Mucosa of descending colon (tissue), 3 donors: ENCODE results near the gene ACOT12. TPM values are rescaled to one million over a fixed set of nuclear protein-coding genes. Genes with fewer than 3 reads are reported as not detected.

ENCODE experiments used
- ATAC-seq: fragments of 200-7000 bp; cut with Tn5 transposase; one replicate; pipeline ENCODE4 v1.9.1; 2020; ENCODE audit warnings: mild to moderate bottlenecking, moderate library complexity
- DNase-seq, 3 donors: peaks; one replicate each; pipeline ENCODE4 v3.0.0-alpha.2; 2020
- H3K36me3 ChIP-seq: fragments of 200-600 bp; one replicate; pipeline ENCODE4 v1.8.0; 2021; ENCODE audit warnings: low read depth, mild to moderate bottlenecking
- H3K4me1 ChIP-seq: fragments of 200-600 bp; one replicate; pipeline ENCODE4 v1.8.0; 2021; ENCODE audit warnings: low read depth, mild to moderate bottlenecking
- H3K4me3 ChIP-seq: fragments of 200-600 bp; one replicate; pipeline ENCODE4 v1.8.0; 2021; ENCODE audit warnings: mild to moderate bottlenecking
- H3K9me3 ChIP-seq: fragments of 200-600 bp; one replicate; pipeline ENCODE4 v1.8.0; 2021; ENCODE audit warnings: mild to moderate bottlenecking
- intact Hi-C, 2 donors: fragments of 100-400 bp; cut with DNase I in 1 of 2; cut with micrococcal nuclease in 1 of 2; formaldehyde crosslinking; loops; one replicate each; pipeline versions ENCODE4 v1.11.0 to v1.11.1; 2022; cut with DNase I, micrococcal nuclease
- total RNA-seq, 3 donors: library from RNA; stranded (reverse); fragmentation: NEBNext Ultra II Directional in 2 of 3; extraction: Animal tissue kit (Norgen Biotek cat#: 25700) in 2 of 3; gene quantifications; one replicate each; pipeline versions ENCODE4 v1.2.1 to v1.2.4, GENCODE V29; 2021 to 2023
- TF ChIP-seq, protein P1 (sequence below): fragments of 200-600 bp; IDR thresholded peaks from one replicate; pipeline ENCODE4 v1.8.0; 2022; ENCODE audit warnings: antibody characterized with exemption, mild to moderate bottlenecking
- donor health status: DM: no; HTN: no; CAD: no; lungs with moderate emphysema.
- donor health status: DM: no; HTN: no; CAD: no.
- donor health status: DM: no; HTN: yes; CAD: no.

ACOT12 gene
- total RNA-seq, 3 donors from 2014 or later, result not detected

GRCh38 chr5:81388169-81388568, 5.8 kb downstream of the ACOT12 start:
- intact Hi-C loops, result no loop called here
- TF ChIP-seq, protein P1, sequence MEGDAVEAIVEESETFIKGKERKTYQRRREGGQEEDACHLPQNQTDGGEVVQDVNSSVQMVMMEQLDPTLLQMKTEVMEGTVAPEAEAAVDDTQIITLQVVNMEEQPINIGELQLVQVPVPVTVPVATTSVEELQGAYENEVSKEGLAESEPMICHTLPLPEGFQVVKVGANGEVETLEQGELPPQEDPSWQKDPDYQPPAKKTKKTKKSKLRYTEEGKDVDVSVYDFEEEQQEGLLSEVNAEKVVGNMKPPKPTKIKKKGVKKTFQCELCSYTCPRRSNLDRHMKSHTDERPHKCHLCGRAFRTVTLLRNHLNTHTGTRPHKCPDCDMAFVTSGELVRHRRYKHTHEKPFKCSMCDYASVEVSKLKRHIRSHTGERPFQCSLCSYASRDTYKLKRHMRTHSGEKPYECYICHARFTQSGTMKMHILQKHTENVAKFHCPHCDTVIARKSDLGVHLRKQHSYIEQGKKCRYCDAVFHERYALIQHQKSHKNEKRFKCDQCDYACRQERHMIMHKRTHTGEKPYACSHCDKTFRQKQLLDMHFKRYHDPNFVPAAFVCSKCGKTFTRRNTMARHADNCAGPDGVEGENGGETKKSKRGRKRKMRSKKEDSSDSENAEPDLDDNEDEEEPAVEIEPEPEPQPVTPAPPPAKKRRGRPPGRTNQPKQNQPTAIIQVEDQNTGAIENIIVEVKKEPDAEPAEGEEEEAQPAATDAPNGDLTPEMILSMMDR, result no peak
- no peaks in the 10 kb centered on the region for H3K9me3 ChIP-seq
- no peak overlapping the region for H3K4me3 ChIP-seq
- no peaks in the 10 kb centered on the region for H3K36me3 ChIP-seq
- no peaks in the 10 kb centered on the region for H3K4me1 ChIP-seq
- no peak for DNase-seq
- ATAC-seq, result no peak

GRCh38 chr5:81383867-81384266, 10.1 kb downstream of the ACOT12 start:
- no peak for DNase-seq

GRCh38 chr5:81371354-81371876, 22.5 kb downstream of the ACOT12 start:
- no peaks in the 10 kb centered on the region for H3K4me1 ChIP-seq
- ATAC-seq (peak; percentile 35), DNase-seq (no peak)
- intact Hi-C loops, result no loop called here
- no peak overlapping the region for H3K4me3 ChIP-seq
- H3K9me3 ChIP-seq, result no peaks in the 10 kb centered on the region
- no peaks in the 10 kb centered on the region for H3K36me3 ChIP-seq
- TF ChIP-seq, protein P1, result no peak

More at GRCh38 chr5:81383867-81384266, 10.1 kb downstream of the ACOT12 start:
- intact Hi-C loops, result no loop called here
- H3K36me3 ChIP-seq, result no peaks in the 10 kb centered on the region
- TF ChIP-seq, protein P1, result no peak
- H3K4me3 ChIP-seq, result no peak overlapping the region
- no peak for ATAC-seq
- no peaks in the 10 kb centered on the region for H3K9me3 ChIP-seq
- no peaks in the 10 kb centered on the region for H3K4me1 ChIP-seq

DNA sequence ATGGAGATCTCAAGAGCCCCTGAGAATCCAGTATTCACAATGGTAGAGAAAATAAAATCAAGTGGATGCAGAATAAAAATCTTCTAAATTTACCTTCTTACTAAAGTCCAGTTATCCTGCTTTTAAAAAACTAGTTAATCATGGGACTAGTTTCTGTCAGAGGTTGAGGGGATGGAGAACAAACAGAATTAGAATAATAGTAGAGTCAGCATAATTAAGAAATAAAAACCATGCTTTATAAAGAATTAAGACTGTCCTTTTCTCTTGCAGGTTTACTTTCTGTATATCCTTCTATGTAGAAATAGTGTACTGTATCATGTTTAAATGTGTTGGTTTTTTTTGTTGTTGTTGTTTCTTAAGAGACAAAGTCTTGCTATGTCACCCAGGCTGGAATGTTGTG, 23.0 kb downstream of the ACOT12 start:
- Histone ChIP-seq H3K9me3 (no peaks in the 10 kb centered on the region), H3K4me1 (no peaks in the 10 kb centered on the region), H3K4me3 (no peak overlapping the region), H3K36me3 (no peaks in the 10 kb centered on the region)
- DNase-seq, result no peak
- intact Hi-C loops, result no loop called here
- TF ChIP-seq, protein P1, result no peak
- ATAC-seq, result no peak

GRCh38 chr5:81365541-81365940, 28.4 kb downstream of the ACOT12 start:
- Histone ChIP-seq H3K9me3 (no peaks in the 10 kb centered on the region), H3K4me1 (peaks cover under 1% of the 10 kb centered on the region), H3K36me3 (no peaks in the 10 kb centered on the region), H3K4me3 (no peak overlapping the region)
- intact Hi-C loops, result no loop called here
- no peak for DNase-seq
- TF ChIP-seq, protein P1, result no peak
- no peak for ATAC-seq
